Measurements from ENCODE around the gene PDK2. TPM values are rescaled to one million over a fixed set of nuclear protein-coding genes. Genes with fewer than 3 reads are reported as not detected.

Gene PDK2
- total RNA-seq, 2 donors from 2014 or later, result 47.1 to 79.5 TPM

DNA sequence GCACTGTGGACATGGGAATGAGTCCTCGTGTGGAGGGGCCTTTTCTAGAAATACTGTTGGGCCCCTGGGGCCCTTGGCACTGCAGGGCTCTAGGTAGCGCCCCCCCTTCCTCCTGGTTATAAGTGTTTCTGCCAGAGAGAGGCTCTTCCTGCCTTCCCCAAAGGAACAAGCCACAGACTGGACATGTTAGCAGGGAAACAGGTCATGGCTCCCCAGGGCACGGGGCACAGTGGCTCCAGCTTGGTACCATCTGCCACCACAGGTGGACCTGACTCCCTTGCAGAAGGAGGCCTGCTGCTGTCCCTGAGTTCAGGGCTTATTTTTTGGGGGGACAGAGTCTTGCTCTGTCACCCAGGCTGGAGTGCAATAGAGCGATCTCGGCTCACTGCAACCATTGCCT, 8.8 kb downstream of the PDK2 start:
- Histone ChIP-seq H3K4me1 (replicated peaks) (no peaks in the 10 kb centered on the region), H3K27me3 (replicated peaks; ENCODE audit: insufficient read depth) (no peaks in the 10 kb centered on the region), H3K36me3 (no peaks in the 10 kb centered on the region), H3K9me3 (no peaks in the 10 kb centered on the region), H3K27ac (no peak overlapping the region), H3K4me3 (no peak overlapping the region)
- intact Hi-C loops (cut with DNase I), result no loop called here
- no peak for DNase-seq (ENCODE audit: low spot score)
- TF ChIP-seq, protein P1, sequence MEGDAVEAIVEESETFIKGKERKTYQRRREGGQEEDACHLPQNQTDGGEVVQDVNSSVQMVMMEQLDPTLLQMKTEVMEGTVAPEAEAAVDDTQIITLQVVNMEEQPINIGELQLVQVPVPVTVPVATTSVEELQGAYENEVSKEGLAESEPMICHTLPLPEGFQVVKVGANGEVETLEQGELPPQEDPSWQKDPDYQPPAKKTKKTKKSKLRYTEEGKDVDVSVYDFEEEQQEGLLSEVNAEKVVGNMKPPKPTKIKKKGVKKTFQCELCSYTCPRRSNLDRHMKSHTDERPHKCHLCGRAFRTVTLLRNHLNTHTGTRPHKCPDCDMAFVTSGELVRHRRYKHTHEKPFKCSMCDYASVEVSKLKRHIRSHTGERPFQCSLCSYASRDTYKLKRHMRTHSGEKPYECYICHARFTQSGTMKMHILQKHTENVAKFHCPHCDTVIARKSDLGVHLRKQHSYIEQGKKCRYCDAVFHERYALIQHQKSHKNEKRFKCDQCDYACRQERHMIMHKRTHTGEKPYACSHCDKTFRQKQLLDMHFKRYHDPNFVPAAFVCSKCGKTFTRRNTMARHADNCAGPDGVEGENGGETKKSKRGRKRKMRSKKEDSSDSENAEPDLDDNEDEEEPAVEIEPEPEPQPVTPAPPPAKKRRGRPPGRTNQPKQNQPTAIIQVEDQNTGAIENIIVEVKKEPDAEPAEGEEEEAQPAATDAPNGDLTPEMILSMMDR (IDR thresholded peaks at IDR 0.05), result no peak
- TF ChIP-seq POLR2A (IDR thresholded peaks at IDR 0.05), result no peak
- no peak for TF ChIP-seq POLR2AphosphoS5 (IDR thresholded peaks at IDR 0.05)
- WGBS, result 91% methylated on average over 5 of the region's 5 CpGs

DNA sequence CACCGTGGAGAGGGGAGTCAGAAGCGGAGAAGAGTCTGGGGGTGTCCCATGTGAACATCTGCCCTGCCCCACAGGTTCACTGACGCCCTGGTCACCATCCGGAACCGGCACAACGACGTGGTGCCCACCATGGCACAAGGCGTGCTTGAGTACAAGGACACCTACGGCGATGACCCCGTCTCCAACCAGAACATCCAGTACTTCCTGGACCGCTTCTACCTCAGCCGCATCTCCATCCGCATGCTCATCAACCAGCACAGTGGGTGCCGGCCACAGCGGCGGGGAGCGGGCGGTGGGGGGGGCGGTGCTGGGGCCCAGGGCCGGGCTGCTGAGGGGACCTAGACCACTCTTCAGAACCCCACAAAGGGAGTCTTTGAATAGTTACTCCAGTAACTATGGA, 10.7 kb downstream of the PDK2 start:
- no peaks in the 10 kb centered on the region for H3K9me3 ChIP-seq
- H3K36me3 ChIP-seq, result no peaks in the 10 kb centered on the region
- TF ChIP-seq POLR2AphosphoS5 (IDR thresholded peaks at IDR 0.05) (no peak), POLR2A (IDR thresholded peaks at IDR 0.05) (no peak)
- TF ChIP-seq, protein P1 (IDR thresholded peaks at IDR 0.05), result no peak
- DNase-seq (ENCODE audit: low spot score), result no peak
- no peaks in the 10 kb centered on the region for H3K27me3 ChIP-seq (replicated peaks; ENCODE audit: insufficient read depth)
- H3K27ac ChIP-seq, result no peak overlapping the region
- H3K4me1 ChIP-seq (replicated peaks), result no peaks in the 10 kb centered on the region
- intact Hi-C loops (cut with DNase I), result no loop called here
- WGBS, result 92% methylated on average over 21 of the region's 21 CpGs
- H3K4me3 ChIP-seq, result no peak overlapping the region

DNA sequence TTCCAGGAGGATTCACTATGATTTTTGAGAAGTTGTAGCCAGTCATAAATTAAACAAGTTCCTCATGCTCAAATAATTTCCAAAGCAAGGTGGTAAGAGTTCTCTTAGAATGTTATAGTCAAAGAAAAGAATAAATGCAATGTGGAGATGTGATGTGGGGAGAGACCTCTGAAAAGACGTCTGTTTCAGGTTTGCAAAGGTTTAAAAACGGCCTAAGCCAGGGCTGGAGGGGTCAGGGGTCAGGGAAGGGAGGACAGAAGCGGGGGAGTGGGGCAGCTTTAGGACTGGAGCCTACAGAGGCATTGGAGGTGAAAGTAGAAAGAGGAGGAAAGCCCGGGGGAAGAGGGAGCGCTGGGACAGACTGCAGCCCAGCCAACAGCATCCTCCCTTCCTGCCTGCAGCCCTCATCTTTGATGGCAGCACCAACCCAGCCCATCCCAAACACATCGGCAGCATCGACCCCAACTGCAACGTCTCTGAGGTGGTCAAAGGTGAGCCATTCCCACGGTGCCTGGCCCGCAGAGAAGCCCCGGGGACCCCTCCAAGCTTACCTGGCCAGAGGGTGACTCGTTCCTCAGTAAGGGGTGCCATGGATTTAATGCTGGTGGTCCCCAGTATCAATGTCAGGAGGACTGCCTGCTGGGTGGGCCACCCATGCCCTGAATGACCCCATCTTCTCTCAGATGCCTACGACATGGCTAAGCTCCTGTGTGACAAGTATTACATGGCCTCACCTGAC, 11.4 kb downstream of the PDK2 start:
- no peak for TF ChIP-seq POLR2AphosphoS5 (IDR thresholded peaks at IDR 0.05)
- no peak for TF ChIP-seq POLR2A (IDR thresholded peaks at IDR 0.05)
- TF ChIP-seq, protein P1 (IDR thresholded peaks at IDR 0.05), result no peak
- no peaks in the 10 kb centered on the region for H3K4me1 ChIP-seq (replicated peaks)
- intact Hi-C loops (cut with DNase I), result no loop called here
- no peaks in the 10 kb centered on the region for H3K36me3 ChIP-seq
- no peaks in the 10 kb centered on the region for H3K27me3 ChIP-seq (replicated peaks; ENCODE audit: insufficient read depth)
- H3K27ac ChIP-seq, result no peak overlapping the region
- WGBS, result 70% methylated on average over 13 of the region's 13 CpGs
- H3K9me3 ChIP-seq, result no peaks in the 10 kb centered on the region
- DNase-seq (ENCODE audit: low spot score), result no peak
- H3K4me3 ChIP-seq, result no peak overlapping the region

DNA sequence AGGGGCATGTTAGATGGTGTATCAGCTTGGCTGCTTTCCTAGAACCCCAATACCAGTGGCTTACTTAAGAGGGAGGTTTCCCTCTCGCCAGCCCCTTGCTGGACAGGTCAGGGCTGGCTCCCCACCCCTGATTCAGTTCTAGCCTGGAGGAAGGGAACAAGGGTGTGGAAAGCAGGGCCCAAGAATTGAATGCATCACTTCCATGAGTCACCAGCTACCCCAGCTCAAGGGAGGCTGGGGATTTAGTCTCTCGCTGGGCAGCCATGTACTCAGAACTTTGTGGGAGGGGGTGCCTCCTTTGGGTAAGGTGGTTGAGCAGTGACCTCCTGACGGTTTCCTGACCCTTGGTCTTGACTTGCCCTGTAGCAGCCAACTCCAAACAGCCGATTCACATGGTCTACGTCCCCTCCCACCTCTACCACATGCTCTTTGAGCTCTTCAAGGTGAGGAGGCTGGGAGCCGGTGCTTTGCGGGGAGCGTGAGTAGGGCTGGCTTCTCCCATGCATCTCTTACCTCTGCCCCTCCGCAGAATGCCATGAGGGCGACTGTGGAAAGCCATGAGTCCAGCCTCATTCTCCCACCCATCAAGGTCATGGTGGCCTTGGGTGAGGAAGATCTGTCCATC, 12.8 kb downstream of the PDK2 start:
- Histone ChIP-seq H3K27me3 (replicated peaks; ENCODE audit: insufficient read depth) (no peaks in the 10 kb centered on the region), H3K27ac (no peak overlapping the region), H3K9me3 (no peaks in the 10 kb centered on the region), H3K4me1 (replicated peaks) (no peaks in the 10 kb centered on the region), H3K36me3 (no peaks in the 10 kb centered on the region), H3K4me3 (no peak overlapping the region)
- no peak for DNase-seq (ENCODE audit: low spot score)
- intact Hi-C loops (cut with DNase I), result no loop called here
- TF ChIP-seq POLR2AphosphoS5 (IDR thresholded peaks at IDR 0.05) (no peak), POLR2A (IDR thresholded peaks at IDR 0.05) (no peak)
- TF ChIP-seq, protein P1 (IDR thresholded peaks at IDR 0.05), result no peak
- 83% methylated on average over 9 of the region's 10 CpGs for WGBS

DNA sequence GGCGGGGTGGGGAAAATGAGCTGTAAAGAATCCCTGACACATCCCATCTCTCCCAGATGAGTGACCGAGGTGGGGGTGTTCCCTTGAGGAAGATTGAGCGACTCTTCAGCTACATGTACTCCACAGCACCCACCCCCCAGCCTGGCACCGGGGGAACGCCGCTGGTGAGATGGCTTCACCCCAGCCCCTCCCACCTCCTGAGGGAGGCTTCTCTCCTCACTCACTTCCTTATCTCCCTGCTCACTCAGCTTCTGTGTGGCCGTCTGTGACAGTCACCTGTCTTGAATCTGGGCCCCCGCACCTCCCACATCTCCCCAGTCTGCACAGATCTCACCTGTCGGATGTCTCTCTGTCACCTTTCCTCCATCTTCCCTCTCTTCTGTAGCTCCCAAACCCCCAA, 13.4 kb downstream of the PDK2 start:
- no peak for DNase-seq (ENCODE audit: low spot score)
- Histone ChIP-seq H3K9me3 (no peaks in the 10 kb centered on the region), H3K4me3 (no peak overlapping the region), H3K27me3 (replicated peaks; ENCODE audit: insufficient read depth) (no peaks in the 10 kb centered on the region), H3K36me3 (no peaks in the 10 kb centered on the region), H3K27ac (no peak overlapping the region), H3K4me1 (replicated peaks) (no peaks in the 10 kb centered on the region)
- TF ChIP-seq POLR2A (IDR thresholded peaks at IDR 0.05) (no peak), POLR2AphosphoS5 (IDR thresholded peaks at IDR 0.05) (no peak)
- TF ChIP-seq, protein P1 (IDR thresholded peaks at IDR 0.05), result no peak
- WGBS, result 85% methylated on average over 9 of the region's 9 CpGs
- intact Hi-C loops (cut with DNase I), result no loop called here
